GM18858 (cell line): Measurements from ENCODE around the gene VPS26B.
A peak's percentile ranks its signal among the peaks of the same experiment; 100 is the strongest.
"Not testable (repeated sequence)": the region's sequence is repeated elsewhere in the genome, so short reads cannot be mapped to it uniquely, and the experiment has no call there.

Source experiments
- ATAC-seq: cut with Tn5 transposase; IDR thresholded peaks from one replicate; pipeline ENCODE4 v1.9.1; 2021; ENCODE audit not compliant: unreplicated experiment

VPS26B gene

GRCh38 chr11:134223836-134224709 is at the start of gene VPS26B, which contains the start of gene NCAPD3:
VPS26B (plus strand) TSS chr11:134224671; CDS start chr11:134225123, 452 bp downstream.
NCAPD3 (minus strand) TSS chr11:134223967; CDS start chr11:134223926, 41 bp downstream.
- ATAC-seq = peak; percentile 52

- no peak for ATAC-seq
These were observed 48.2 kb upstream of the VPS26B start for GRCh38 chr11:134176284-134176683.

DNA sequence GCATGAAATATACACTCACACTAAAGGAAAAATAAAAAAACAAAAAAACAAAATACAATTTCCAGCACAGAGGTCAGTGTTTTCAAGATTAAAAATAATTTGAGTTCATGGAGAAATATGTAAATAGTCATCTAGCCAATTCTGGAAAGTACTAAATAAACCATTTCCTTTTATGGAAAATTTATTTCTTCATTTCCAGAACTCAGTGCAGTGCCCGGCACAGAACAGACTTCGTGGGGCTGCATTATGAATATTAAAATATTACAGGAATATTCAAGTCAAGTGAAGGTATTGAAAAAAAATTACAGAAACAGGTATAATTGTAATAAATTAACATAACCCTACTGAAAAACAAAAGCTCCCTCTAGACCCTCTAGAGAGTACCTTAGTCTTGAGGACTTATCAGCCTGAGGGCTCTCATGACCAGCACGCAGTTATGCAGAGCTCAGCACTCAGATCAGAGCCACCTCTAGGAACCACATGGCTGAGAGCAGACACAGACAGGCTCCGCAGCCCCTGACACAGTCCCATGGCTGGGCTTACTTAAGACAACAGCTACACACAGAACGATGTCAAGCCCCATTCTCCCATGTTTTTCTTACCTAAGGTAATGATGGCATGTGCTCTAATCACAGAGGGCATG is 46.3 kb upstream of the VPS26B start:
- no peak for ATAC-seq

DNA sequence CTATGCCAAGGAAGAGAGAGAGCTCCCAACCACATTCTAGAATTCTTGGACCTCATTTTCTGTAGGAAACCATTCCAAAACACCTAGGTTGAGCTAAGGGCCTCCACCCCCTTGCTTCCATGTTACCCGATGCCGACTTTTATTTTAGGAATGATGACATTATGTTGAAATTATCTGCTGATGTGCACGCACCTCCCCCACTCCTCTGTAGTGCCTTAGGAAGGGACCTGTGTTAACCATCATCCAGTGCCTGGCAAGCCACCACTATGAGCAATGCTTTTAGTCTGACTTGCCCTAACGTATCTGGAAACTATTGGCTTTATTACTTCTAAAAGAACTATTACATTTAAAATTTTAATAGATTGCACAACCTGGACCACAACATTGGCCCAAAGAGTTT is 42.8 kb upstream of the VPS26B start:
- ATAC-seq = no peak

DNA sequence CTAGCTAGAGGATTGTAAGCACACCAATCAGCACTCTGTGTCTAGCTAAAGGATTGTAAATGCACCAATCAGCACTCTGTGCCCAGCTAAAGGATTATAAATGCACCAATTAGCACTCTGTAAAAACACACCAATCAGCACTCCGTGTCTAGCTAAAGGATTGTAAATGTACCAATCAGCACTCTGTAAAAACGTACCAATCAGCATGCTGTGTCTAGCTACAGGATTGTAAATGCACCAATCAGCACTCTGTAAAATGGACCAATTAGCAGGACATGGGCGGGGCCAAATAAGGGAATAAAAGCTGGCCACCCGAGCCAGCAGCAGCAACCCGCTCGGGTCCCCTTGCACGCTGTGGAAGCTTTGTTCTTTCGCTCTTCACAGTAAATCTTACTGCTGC is 36.4 kb upstream of the VPS26B start:
- not testable (repeated sequence) for ATAC-seq

- no peak for ATAC-seq
These were observed 27.7 kb upstream of the VPS26B start for GRCh38 chr11:134196756-134197155.

GRCh38 chr11:134199531-134199930 is 24.9 kb upstream of the VPS26B start:
- no peak for ATAC-seq

DNA sequence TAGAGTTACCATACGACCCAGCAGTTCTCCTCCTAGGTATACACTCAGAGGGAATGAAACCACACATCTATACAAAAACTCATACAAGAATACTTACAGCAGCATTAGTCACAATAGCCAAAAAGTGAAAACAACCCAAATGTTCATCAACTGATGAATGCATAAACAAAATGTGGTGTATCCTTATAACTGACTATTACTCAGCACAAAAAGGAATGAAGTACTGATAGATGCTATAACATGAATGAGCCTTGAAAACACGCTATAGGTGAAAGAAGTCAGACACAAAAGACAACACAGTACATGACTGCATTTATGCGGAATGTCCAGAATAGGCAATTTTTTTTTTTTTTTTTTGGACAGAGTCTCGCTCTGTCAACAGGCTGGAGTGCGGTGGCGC is 23.8 kb upstream of the VPS26B start:
- ATAC-seq = no peak

DNA sequence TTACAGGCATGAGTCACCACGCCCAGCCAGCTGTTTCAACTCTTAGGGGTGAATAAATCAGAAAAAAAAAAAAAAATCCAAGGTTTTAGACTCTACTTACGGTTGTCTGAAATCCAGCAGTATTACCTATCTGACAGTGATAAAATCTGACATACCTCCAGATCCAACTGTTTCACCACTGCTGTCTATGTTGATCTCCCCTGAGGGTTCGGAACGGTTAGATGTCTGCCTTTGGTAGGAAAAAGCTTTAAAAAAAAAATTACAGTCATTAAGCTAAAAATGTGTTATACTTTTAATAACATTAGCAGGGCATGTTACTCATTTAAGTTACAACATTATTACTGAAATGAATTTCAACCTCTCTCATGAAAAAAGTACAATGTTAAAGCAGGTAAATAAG is 21.8 kb upstream of the VPS26B start:
- ATAC-seq = no peak

DNA sequence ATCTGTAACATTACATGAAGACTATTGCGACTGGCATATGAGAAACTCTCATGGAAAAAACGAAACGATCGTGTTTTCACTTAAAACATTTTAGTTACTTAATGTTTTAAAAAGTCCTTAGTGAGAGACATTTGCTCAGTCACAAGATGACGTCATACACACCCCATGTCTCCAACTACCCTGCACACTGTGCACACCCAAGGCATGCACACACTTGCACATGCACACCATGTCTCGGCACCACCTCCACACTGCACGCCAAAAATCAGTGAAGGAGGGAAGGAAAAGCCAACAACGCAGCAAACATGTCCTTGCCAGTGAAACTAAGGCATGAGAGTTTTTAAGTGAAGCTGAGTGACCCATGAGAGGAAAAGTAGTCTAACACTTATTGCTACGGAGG is 18.7 kb upstream of the VPS26B start:
- ATAC-seq = no peak

DNA sequence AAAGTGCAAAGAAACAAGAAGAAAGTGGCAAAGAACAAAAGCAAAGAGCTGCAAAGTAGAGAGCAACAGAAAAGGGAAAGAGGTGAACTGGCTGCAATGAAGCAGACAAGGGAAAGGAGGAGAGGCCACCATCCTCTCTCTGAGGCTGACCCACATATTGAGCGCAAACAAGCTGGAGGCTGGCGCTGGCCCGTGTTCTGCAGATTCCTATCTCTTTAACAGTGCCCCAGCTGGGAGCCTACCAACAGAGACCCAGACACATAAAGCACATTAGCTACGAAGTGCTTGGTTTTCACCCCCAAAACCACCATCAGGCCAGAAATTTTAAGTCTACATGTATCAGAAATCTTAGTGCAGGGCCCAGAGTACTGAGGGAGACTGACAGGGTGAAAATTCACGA is 18.3 kb upstream of the VPS26B start:
- ATAC-seq = no peak

GRCh38 chr11:134207538-134208239 is 16.8 kb upstream of the VPS26B start:
- ATAC-seq = no peak

DNA sequence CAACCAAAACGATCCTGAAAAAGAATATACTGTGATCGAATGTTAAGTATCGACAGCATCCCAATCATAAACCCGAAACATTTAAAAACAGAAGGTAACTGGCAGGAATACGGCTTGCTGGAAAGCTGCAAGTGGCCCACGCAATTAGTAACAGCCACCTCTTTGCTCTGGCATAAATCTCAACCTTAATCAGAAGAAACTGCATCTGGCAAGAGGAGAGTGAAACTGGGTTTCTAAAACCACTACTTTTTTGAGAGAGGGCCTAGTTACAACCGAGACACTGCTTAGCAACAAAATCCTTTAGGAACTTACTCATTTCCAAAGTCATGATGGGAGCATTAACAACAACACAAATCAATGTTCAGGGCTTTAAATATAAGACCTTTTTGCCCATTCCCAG is 8.6 kb upstream of the VPS26B start:
- no peak for ATAC-seq

GRCh38 chr11:134216816-134217215 is 7.7 kb upstream of the VPS26B start:
- no peak for ATAC-seq

DNA sequence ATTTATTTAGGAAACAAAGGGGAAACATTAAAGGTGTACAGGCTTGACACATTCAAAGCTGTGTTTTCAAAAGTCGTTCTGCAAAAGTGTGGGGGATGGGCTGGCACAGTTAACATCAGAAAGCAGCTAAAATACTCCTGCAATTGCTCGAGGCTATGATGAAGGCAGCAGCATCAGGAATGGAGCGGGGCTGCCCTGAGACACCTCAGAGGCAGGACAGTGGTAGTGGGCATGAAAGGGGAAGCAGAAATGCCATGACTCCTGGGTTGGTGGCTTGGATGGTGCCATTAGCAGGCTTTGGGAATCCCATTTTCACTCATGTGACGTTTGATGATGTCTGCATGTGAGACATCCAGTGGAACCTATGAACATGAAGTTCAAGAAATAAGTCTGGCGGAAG is 1.4 kb upstream of the VPS26B start:
- no peak for ATAC-seq

- peak; percentile 24 for ATAC-seq
These were observed 516 bp downstream of the VPS26B start for GRCh38 chr11:134224710-134225664.

- ATAC-seq = no peak
These were observed 2.4 kb downstream of the VPS26B start for GRCh38 chr11:134226806-134227325.

- peak; percentile 50 for ATAC-seq
These were observed 4.2 kb downstream of the VPS26B start for GRCh38 chr11:134228625-134229024.

DNA sequence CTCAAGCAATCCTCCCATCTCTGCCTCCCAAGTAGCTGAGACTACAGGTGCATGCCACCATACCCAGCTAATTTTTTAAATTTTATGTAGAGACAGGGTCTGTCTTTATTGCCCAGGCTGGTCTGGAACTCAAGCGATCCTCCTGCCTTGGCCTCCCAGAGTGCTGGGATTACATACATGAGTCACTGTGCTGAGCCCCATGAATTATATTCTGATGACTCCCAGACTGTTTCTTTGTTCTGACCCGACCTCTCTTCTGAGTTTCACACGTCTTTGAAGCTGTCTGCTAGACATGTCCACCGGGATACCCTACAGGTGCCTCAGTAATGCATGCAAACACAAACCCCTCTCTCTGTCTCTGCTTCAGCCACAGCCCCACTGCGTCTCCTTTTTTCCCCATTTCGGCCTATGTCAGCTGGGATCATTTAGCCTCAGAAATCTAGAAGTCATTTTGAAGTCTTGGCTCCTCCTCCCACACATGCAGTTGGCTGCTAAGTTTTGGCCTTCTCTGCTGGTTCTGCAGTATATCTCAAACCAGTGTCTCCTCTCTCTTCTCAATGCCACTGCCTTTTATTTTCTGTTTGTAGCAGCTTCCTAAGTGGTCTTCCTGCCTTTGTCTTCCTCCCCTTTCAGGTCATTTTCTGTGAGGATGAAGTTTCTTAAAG is 4.8 kb downstream of the VPS26B start:
- ATAC-seq = no peak

DNA sequence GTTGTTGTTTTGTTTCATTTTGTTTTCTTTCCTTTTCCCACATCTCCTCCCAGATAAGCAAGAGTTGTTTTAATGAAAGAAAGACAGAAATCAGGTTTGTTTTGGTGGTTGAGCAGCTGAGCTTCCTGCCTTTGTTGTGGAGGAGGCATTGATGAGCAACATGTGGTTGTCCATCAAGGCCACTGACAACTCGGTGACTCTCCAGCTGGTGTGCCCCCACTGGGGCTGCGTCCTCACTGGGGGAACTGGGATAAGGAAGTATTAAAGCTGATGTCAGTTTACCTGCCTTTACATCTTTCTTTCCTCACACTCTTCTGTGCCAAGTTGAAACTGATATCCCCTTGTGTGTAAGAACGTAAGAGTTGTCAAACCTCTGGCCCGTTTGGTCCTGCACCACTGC is 5.9 kb downstream of the VPS26B start:
- no peak for ATAC-seq
